CD8-positive, alpha-beta memory T cell (primary cell): Measurements from ENCODE around the gene GABRB1. TPM values are rescaled to one million over a fixed set of nuclear protein-coding genes. Genes with fewer than 3 reads are reported as not detected.
A peak's percentile ranks its signal among the peaks of the same experiment; 100 is the strongest.

Experiments used
- CTCF ChIA-PET: fragments of 350-600 bp; sonication (Branson Sonifier 250); formaldehyde crosslinking; loops from one replicate; lab custom pipeline; 2021; ENCODE audit warnings: antibody characterized with exemption; lab: Charles Lee
- POLR2A ChIA-PET: fragments of 350-600 bp; sonication (Branson Sonifier 250); formaldehyde crosslinking; loops from one replicate; lab custom pipeline; 2021; ENCODE audit warnings: antibody characterized with exemption; lab: Charles Lee
- DNase-seq, 5 donors: peaks; one replicate each; pipeline versions ENCODE4 v3.0.0 to v3.0.0-alpha.2; 2020 to 2022; ENCODE audit warnings: mixed read lengths in 1 of 5
- H3K27ac ChIP-seq: one replicate; pipeline ENCODE4 v1.7.0; 2013; ENCODE audit warnings: low read depth, mild to moderate bottlenecking, low read length, moderate library complexity
- H3K27me3 ChIP-seq: 2 replicates; pipeline ENCODE4 v1.7.0; 2013; ENCODE audit warnings: low read length, mild to moderate bottlenecking; ENCODE audit not compliant: insufficient read depth, poor library complexity, severe bottlenecking
- H3K36me3 ChIP-seq: 2 replicates; pipeline ENCODE4 v1.7.0; 2013; ENCODE audit warnings: mild to moderate bottlenecking, low read length, moderate library complexity; ENCODE audit not compliant: insufficient read depth
- H3K4me1 ChIP-seq: 2 replicates; pipeline ENCODE4 v1.7.0; 2013; ENCODE audit warnings: mild to moderate bottlenecking, low read length, moderate library complexity; ENCODE audit not compliant: insufficient read depth
- H3K4me3 ChIP-seq: 2 replicates; pipeline ENCODE4 v1.7.0; 2013; ENCODE audit warnings: mild to moderate bottlenecking, low read length
- H3K9me3 ChIP-seq: 2 replicates; pipeline ENCODE4 v1.7.0; 2013; ENCODE audit warnings: mild to moderate bottlenecking, low read length
- H3K27ac Mint-ChIP-seq, 8 donors: one replicate each; pipeline ENCODE4 v1.8.0; 2020 to 2021; ENCODE audit warnings: mixed read lengths in 8 of 8, mild to moderate bottlenecking in 6 of 8, inconsistent platforms in 3 of 8, moderate library complexity in 3 of 8
- H3K27me3 Mint-ChIP-seq, 2 donors: one replicate each; pipeline ENCODE4 v1.8.0; 2020 to 2021; ENCODE audit warnings: mixed read lengths in 2 of 2, mild to moderate bottlenecking in 1 of 2, moderate library complexity in 1 of 2
- H3K36me3 Mint-ChIP-seq, 3 donors: one replicate each; pipeline ENCODE4 v1.8.0; 2020 to 2021; ENCODE audit warnings: mixed read lengths in 3 of 3, inconsistent platforms in 1 of 3, mild to moderate bottlenecking in 1 of 3
- H3K4me1 Mint-ChIP-seq, 3 donors: one replicate each; pipeline ENCODE4 v1.8.0; 2020 to 2021; ENCODE audit warnings: mixed read lengths in 3 of 3, inconsistent platforms in 1 of 3, mild to moderate bottlenecking in 1 of 3
- H3K4me3 Mint-ChIP-seq, 7 donors: one replicate each; pipeline ENCODE4 v1.8.0; 2020 to 2021; ENCODE audit warnings: mixed read lengths in 7 of 7, mild to moderate bottlenecking in 6 of 7, moderate library complexity in 4 of 7, inconsistent platforms in 2 of 7
- H3K9me3 Mint-ChIP-seq, 5 donors: one replicate each; pipeline ENCODE4 v1.8.0; 2020 to 2022; ENCODE audit warnings: mixed read lengths in 5 of 5, mild to moderate bottlenecking in 3 of 5, moderate library complexity in 2 of 5, inconsistent platforms in 1 of 5
- polyA plus RNA-seq: library from polyadenylated mRNA; unstranded; fragments of 300-500 nt; fragmentation: Illumina TruSeq; gene quantifications from one replicate; pipeline ENCODE4 v1.2.3, GENCODE V29; 2021
- total RNA-seq, 2 experiments: library from RNA; stranded (reverse); gene quantifications; one replicate each; pipeline ENCODE4 v1.2.3, GENCODE V29; 2021

Gene GABRB1
- total RNA-seq (not detected), polyA plus RNA-seq (not detected)

GRCh38 chr4:47031011-47031678 lies at the start of gene GABRB1:
Gene GABRB1, plus strand, starts transcription at chr4:47031567.
- Mint-ChIP-seq H3K4me3 (peak within 1 kb of the TSS; percentile 12 to 84 (median 76)), H3K36me3 (no peaks in the 10 kb centered on the region), H3K27ac (peak within 1 kb of the TSS in 3 of 8 donors; percentile 1 to 92 (median 12)), H3K27me3 (peaks cover 31 to 57% of the 10 kb centered on the region in 2 donors), H3K4me1 (peaks cover 15 to 24% (median 22%) of the 10 kb centered on the region in 3 donors), H3K9me3 (peaks cover 0 to 2% (median 0%) of the 10 kb centered on the region in 5 donors)
- Histone ChIP-seq H3K4me1 (peaks cover 12% of the 10 kb centered on the region), H3K36me3 (no peaks in the 10 kb centered on the region), H3K9me3 (no peaks in the 10 kb centered on the region), H3K4me3 (peak within 1 kb of the TSS; percentile 29), H3K27me3 (peaks cover 22% of the 10 kb centered on the region), H3K27ac (no peak within 1 kb of the TSS)
- DNase-seq = peak in 1 of 5 donors; percentile 11
- ChIA-PET POLR2A (no interaction called here), CTCF (no interaction called here)

GRCh38 chr4:46984781-46985180 lies 46.6 kb upstream of the GABRB1 start:
- DNase-seq = no peak
- Mint-ChIP-seq H3K27ac (no peak overlapping the region), H3K4me1 (no peaks in the 10 kb centered on the region), H3K9me3 (peaks cover 0 to 3% (median 0%) of the 10 kb centered on the region in 5 donors), H3K36me3 (no peaks in the 10 kb centered on the region), H3K4me3 (no peak overlapping the region), H3K27me3 (peaks cover 0 to under 1% of the 10 kb centered on the region in 2 donors)
- H3K9me3 ChIP-seq = no peaks in the 10 kb centered on the region
- CTCF ChIA-PET = no interaction called here
- no peaks in the 10 kb centered on the region for H3K4me1 ChIP-seq
- H3K27me3 ChIP-seq = peaks cover 3% of the 10 kb centered on the region
- H3K27ac ChIP-seq = no peak overlapping the region
- no peak overlapping the region for H3K4me3 ChIP-seq
- H3K36me3 ChIP-seq = no peaks in the 10 kb centered on the region
- POLR2A ChIA-PET = interaction anchor here (0.6 kb wide), 1 partner anchor 64 kb away, joined by 5 read pairs; no protein-coding TSS in a partner anchor

GRCh38 chr4:46986922-46987638 lies 44.3 kb upstream of the GABRB1 start:
- Histone ChIP-seq H3K27ac (no peak overlapping the region), H3K9me3 (no peaks in the 10 kb centered on the region), H3K4me3 (no peak overlapping the region), H3K4me1 (no peaks in the 10 kb centered on the region), H3K36me3 (no peaks in the 10 kb centered on the region), H3K27me3 (peaks cover 3% of the 10 kb centered on the region)
- Mint-ChIP-seq H3K27me3 (peaks cover 3 to 16% of the 10 kb centered on the region in 2 donors), H3K4me1 (peaks cover 0 to 1% (median under 1%) of the 10 kb centered on the region in 3 donors), H3K9me3 (peaks cover 0 to 3% (median 0%) of the 10 kb centered on the region in 5 donors), H3K4me3 (no peak overlapping the region), H3K27ac (no peak overlapping the region), H3K36me3 (no peaks in the 10 kb centered on the region)
- ChIA-PET POLR2A (no interaction called here), CTCF (no interaction called here)
- DNase-seq = no peak

- Mint-ChIP-seq H3K36me3 (no peaks in the 10 kb centered on the region), H3K27ac (no peak overlapping the region), H3K9me3 (peaks cover 0 to 3% (median 0%) of the 10 kb centered on the region in 5 donors), H3K27me3 (peaks cover 29 to 59% of the 10 kb centered on the region in 2 donors), H3K4me1 (peaks cover 7 to 22% (median 16%) of the 10 kb centered on the region in 3 donors), H3K4me3 (peak overlapping the region in 5 of 7 donors; percentile 20 to 53 (median 40))
- Histone ChIP-seq H3K9me3 (no peaks in the 10 kb centered on the region), H3K27me3 (peaks cover 5% of the 10 kb centered on the region), H3K36me3 (no peaks in the 10 kb centered on the region), H3K27ac (no peak overlapping the region), H3K4me1 (no peaks in the 10 kb centered on the region), H3K4me3 (no peak overlapping the region)
- no peak for DNase-seq
- CTCF ChIA-PET = no interaction called here
- POLR2A ChIA-PET = no interaction called here
These were observed 39.0 kb upstream of the GABRB1 start for GRCh38 chr4:46992338-46992737.

GRCh38 chr4:46993075-46994006 lies 38.0 kb upstream of the GABRB1 start, which contains the start of gene GABRA4:
Gene GABRA4, minus strand, starts transcription at chr4:46993581. Its CDS starts 157 bp downstream, at chr4:46993424.
- no peaks in the 10 kb centered on the region for H3K36me3 Mint-ChIP-seq
- no peak within 1 kb of the TSS for H3K27ac Mint-ChIP-seq
- H3K9me3 Mint-ChIP-seq = peaks cover 0 to 3% (median 0%) of the 10 kb centered on the region in 5 donors
- peaks cover 29 to 64% of the 10 kb centered on the region in 2 donors for H3K27me3 Mint-ChIP-seq
- Histone ChIP-seq H3K36me3 (no peaks in the 10 kb centered on the region), H3K27me3 (peaks cover 5% of the 10 kb centered on the region), H3K4me1 (no peaks in the 10 kb centered on the region), H3K9me3 (no peaks in the 10 kb centered on the region), H3K27ac (no peak within 1 kb of the TSS), H3K4me3 (no peak within 1 kb of the TSS)
- peak within 1 kb of the TSS in 6 of 7 donors; percentile 29 to 79 (median 67) for H3K4me3 Mint-ChIP-seq
- H3K4me1 Mint-ChIP-seq = peaks cover 7 to 22% (median 16%) of the 10 kb centered on the region in 3 donors
- ChIA-PET POLR2A (no interaction called here), CTCF (no interaction called here)
- no peak for DNase-seq

GRCh38 chr4:46994007-46994405 lies 37.4 kb upstream of the GABRB1 start:
- DNase-seq = no peak
- peak overlapping the region in 6 of 7 donors; percentile 29 to 73 (median 64) for H3K4me3 Mint-ChIP-seq
- H3K4me1 ChIP-seq = no peaks in the 10 kb centered on the region
- no peak overlapping the region for H3K27ac ChIP-seq
- ChIA-PET POLR2A (no interaction called here), CTCF (no interaction called here)
- H3K4me1 Mint-ChIP-seq = peaks cover 7 to 22% (median 16%) of the 10 kb centered on the region in 3 donors
- H3K27me3 Mint-ChIP-seq = peaks cover 29 to 64% of the 10 kb centered on the region in 2 donors
- no peaks in the 10 kb centered on the region for H3K9me3 ChIP-seq
- H3K36me3 Mint-ChIP-seq = no peaks in the 10 kb centered on the region
- H3K4me3 ChIP-seq = no peak overlapping the region
- H3K27me3 ChIP-seq = peaks cover 5% of the 10 kb centered on the region
- H3K9me3 Mint-ChIP-seq = peaks cover 0 to 3% (median 0%) of the 10 kb centered on the region in 5 donors
- no peak overlapping the region for H3K27ac Mint-ChIP-seq
- no peaks in the 10 kb centered on the region for H3K36me3 ChIP-seq

- H3K9me3 Mint-ChIP-seq = no peaks in the 10 kb centered on the region
- H3K4me1 Mint-ChIP-seq = peaks cover 0 to 2% (median 0%) of the 10 kb centered on the region in 3 donors
- ChIA-PET POLR2A (no interaction called here), CTCF (no interaction called here)
- H3K4me3 Mint-ChIP-seq = no peak overlapping the region
- H3K27ac Mint-ChIP-seq = no peak overlapping the region
- Histone ChIP-seq H3K27ac (no peak overlapping the region), H3K4me1 (no peaks in the 10 kb centered on the region), H3K4me3 (no peak overlapping the region), H3K9me3 (no peaks in the 10 kb centered on the region), H3K36me3 (no peaks in the 10 kb centered on the region), H3K27me3 (peaks cover 5% of the 10 kb centered on the region)
- no peaks in the 10 kb centered on the region for H3K36me3 Mint-ChIP-seq
- H3K27me3 Mint-ChIP-seq = peaks cover 16 to 39% of the 10 kb centered on the region in 2 donors
- no peak for DNase-seq
These were observed 31.8 kb upstream of the GABRB1 start for GRCh38 chr4:46999566-46999965.
